Epithelial cell of esophagus (primary cell): ENCODE measurements around the gene KCND3.
A peak's percentile ranks its signal among the peaks of the same experiment; 100 is the strongest.

Experiments used
- DNase-seq: peaks from one replicate; pipeline ENCODE4 v3.0.0; 2010; ENCODE audit warnings: low read depth
- H3K4me3 ChIP-seq: 2 replicates; pipeline ENCODE4 v1.5.1; 2011; ENCODE audit warnings: mild to moderate bottlenecking, low read length, control low read depth
- CTCF ChIP-seq: IDR thresholded peaks from 2 replicates; pipeline ENCODE4 v1.5.1; 2011; ENCODE audit warnings: low read depth, mild to moderate bottlenecking, low read length, control low read depth, inconsistent platforms; ENCODE audit not compliant: insufficient read depth; ENCODE audit errors: missing control alignments

The KCND3 gene

GRCh38 chr1:111886741-111887140 is 102.7 kb downstream of the KCND3 start:
- no peak overlapping the region for H3K4me3 ChIP-seq
- TF ChIP-seq CTCF: no peak
- no peak for DNase-seq

- no peak for DNase-seq
- no peak overlapping the region for H3K4me3 ChIP-seq
- TF ChIP-seq CTCF: no peak
These were observed 104.6 kb downstream of the KCND3 start for GRCh38 chr1:111884772-111885443.

- no peak for DNase-seq
- no peak overlapping the region for H3K4me3 ChIP-seq
- no peak for TF ChIP-seq CTCF
These were observed 106.4 kb downstream of the KCND3 start for GRCh38 chr1:111882986-111883560.

GRCh38 chr1:111882559-111882958 is 106.9 kb downstream of the KCND3 start:
- no peak for TF ChIP-seq CTCF
- DNase-seq: no peak
- H3K4me3 ChIP-seq: no peak overlapping the region

- TF ChIP-seq CTCF: no peak
- no peak overlapping the region for H3K4me3 ChIP-seq
- DNase-seq: no peak
These were observed 108.3 kb downstream of the KCND3 start for GRCh38 chr1:111880881-111881837.

- peak; percentile 24 for DNase-seq
- no peak overlapping the region for H3K4me3 ChIP-seq
- TF ChIP-seq CTCF: no peak
These were observed 110.4 kb downstream of the KCND3 start for GRCh38 chr1:111879081-111879480.
